ENCODE data around the gene FDXACB1. TPM values are rescaled to one million over a fixed set of nuclear protein-coding genes. Genes with fewer than 3 reads are reported as not detected.

Gene FDXACB1
- total RNA-seq, 4 donors from 2014 or later, result 1.7 to 7.4 (median 3.3) TPM; not detected in 1

DNA sequence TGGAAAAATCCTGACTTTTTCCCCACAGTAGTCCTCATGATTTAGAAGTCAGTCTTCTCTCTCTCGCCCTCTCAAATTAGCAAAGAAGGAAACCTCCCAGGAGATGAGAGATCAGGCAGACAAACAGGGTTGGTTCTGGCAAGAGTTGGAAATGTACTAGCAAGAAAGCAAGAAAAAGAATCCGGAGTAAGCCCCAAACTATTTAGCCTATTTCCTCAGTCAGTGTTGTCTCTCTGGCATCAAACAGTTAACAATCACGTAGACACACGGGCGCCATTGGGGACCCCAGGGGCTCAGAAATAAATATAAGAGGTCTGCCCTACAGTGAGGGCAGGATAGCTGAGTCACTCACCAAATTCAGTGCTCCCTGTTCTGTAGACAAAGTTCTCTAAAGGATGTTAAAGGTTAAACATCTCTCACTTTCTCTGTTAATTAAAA lies 44.4 kb upstream of the FDXACB1 start:
- H3K9me3 ChIP-seq, result no peaks in the 10 kb centered on the region
- TF ChIP-seq, protein P1, sequence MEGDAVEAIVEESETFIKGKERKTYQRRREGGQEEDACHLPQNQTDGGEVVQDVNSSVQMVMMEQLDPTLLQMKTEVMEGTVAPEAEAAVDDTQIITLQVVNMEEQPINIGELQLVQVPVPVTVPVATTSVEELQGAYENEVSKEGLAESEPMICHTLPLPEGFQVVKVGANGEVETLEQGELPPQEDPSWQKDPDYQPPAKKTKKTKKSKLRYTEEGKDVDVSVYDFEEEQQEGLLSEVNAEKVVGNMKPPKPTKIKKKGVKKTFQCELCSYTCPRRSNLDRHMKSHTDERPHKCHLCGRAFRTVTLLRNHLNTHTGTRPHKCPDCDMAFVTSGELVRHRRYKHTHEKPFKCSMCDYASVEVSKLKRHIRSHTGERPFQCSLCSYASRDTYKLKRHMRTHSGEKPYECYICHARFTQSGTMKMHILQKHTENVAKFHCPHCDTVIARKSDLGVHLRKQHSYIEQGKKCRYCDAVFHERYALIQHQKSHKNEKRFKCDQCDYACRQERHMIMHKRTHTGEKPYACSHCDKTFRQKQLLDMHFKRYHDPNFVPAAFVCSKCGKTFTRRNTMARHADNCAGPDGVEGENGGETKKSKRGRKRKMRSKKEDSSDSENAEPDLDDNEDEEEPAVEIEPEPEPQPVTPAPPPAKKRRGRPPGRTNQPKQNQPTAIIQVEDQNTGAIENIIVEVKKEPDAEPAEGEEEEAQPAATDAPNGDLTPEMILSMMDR (IDR thresholded peaks at IDR 0.05), result no peak
- no peak for TF ChIP-seq POLR2A (IDR thresholded peaks at IDR 0.05)
- intact Hi-C loops (cut with DNase I; ENCODE audit: low total_unique reads), result no loop called here
- H3K36me3 ChIP-seq, result no peaks in the 10 kb centered on the region
- peaks cover 0 to 4% of the 10 kb centered on the region in 2 donors for H3K4me1 ChIP-seq
- H3K27me3 ChIP-seq, result no peaks in the 10 kb centered on the region
- no peak for DNase-seq
- H3K4me3 ChIP-seq, result no peak overlapping the region
- peak overlapping the region; percentile 87 to 94 for H3K27ac ChIP-seq

DNA sequence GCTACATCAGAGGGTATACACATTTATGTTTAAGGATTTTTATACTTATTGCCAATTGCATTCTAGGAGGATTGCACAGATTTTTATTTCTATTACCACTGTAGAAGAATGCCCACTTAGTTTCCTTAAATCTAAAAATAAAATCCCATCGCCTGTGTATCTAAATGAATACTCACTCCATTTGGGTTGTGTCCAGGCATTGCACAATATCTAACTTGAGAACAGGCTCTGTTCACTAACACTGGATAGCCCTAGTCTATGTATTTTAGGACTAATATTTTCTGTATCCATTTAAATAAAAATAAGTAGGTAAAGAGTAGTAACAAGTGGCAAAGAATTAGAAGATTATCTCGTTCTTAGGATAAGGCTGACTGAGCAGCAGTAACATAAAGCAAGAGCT lies 43.8 kb upstream of the FDXACB1 start:
- no peak overlapping the region for H3K4me3 ChIP-seq
- peak overlapping the region; percentile 87 to 94 for H3K27ac ChIP-seq
- peaks cover 0 to 4% of the 10 kb centered on the region in 2 donors for H3K4me1 ChIP-seq
- H3K36me3 ChIP-seq, result no peaks in the 10 kb centered on the region
- intact Hi-C loops (cut with DNase I; ENCODE audit: low total_unique reads), result no loop called here
- no peaks in the 10 kb centered on the region for H3K9me3 ChIP-seq
- TF ChIP-seq POLR2A (IDR thresholded peaks at IDR 0.05), result no peak
- TF ChIP-seq, protein P1 (IDR thresholded peaks at IDR 0.05), result no peak
- H3K27me3 ChIP-seq, result no peaks in the 10 kb centered on the region
- DNase-seq, result peak in 1 of 2 donors; percentile 91

DNA sequence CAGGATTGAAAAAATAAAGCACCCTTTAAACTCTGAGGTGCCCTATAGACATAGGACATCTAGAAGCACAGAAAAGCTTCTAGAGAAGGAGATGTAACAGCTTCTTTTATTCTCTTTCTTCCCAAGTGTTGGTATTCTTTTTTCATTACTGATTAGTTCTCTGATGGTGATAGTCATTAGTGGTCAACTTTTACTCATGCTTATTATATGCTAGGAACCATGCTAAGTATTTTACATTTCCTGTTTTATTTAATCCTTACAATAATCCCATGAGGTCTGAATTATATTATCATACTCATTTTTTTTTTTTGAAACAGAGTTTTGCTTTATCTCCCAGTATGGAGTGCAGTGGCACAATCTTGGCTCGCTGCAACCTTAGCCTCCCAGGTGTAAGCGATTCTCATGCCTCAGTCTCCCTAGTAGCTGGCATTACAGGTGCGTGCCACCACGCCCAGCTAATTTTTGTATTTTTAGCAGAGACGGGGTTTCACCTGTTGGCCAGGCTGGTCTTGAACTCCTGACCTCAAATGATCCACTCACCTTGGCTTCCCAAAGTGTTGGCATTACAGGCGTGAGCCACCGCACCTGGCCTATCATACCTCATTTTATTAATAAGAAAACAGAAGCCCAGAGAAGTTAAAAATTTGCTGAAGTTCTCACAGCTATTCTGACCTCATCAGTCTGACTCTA lies 42.7 kb upstream of the FDXACB1 start:
- no peak for TF ChIP-seq POLR2A (IDR thresholded peaks at IDR 0.05)
- TF ChIP-seq, protein P1 (IDR thresholded peaks at IDR 0.05), result no peak
- H3K36me3 ChIP-seq, result no peaks in the 10 kb centered on the region
- DNase-seq, result no peak
- intact Hi-C loops (cut with DNase I; ENCODE audit: low total_unique reads), result no loop called here
- no peak overlapping the region for H3K4me3 ChIP-seq
- H3K27ac ChIP-seq, result peak overlapping the region; percentile 34 to 94
- H3K27me3 ChIP-seq, result no peaks in the 10 kb centered on the region
- H3K4me1 ChIP-seq, result no peaks in the 10 kb centered on the region
- no peaks in the 10 kb centered on the region for H3K9me3 ChIP-seq

GRCh38 chr11:111920908-111921307 lies 41.9 kb upstream of the FDXACB1 start:
- H3K9me3 ChIP-seq, result no peaks in the 10 kb centered on the region
- TF ChIP-seq, protein P1 (IDR thresholded peaks at IDR 0.05), result no peak
- no peak for TF ChIP-seq POLR2A (IDR thresholded peaks at IDR 0.05)
- DNase-seq, result no peak
- intact Hi-C loops (cut with DNase I; ENCODE audit: low total_unique reads), result no loop called here
- no peak overlapping the region for H3K27ac ChIP-seq
- H3K4me1 ChIP-seq, result no peaks in the 10 kb centered on the region
- H3K4me3 ChIP-seq, result no peak overlapping the region
- H3K36me3 ChIP-seq, result no peaks in the 10 kb centered on the region
- no peaks in the 10 kb centered on the region for H3K27me3 ChIP-seq

DNA sequence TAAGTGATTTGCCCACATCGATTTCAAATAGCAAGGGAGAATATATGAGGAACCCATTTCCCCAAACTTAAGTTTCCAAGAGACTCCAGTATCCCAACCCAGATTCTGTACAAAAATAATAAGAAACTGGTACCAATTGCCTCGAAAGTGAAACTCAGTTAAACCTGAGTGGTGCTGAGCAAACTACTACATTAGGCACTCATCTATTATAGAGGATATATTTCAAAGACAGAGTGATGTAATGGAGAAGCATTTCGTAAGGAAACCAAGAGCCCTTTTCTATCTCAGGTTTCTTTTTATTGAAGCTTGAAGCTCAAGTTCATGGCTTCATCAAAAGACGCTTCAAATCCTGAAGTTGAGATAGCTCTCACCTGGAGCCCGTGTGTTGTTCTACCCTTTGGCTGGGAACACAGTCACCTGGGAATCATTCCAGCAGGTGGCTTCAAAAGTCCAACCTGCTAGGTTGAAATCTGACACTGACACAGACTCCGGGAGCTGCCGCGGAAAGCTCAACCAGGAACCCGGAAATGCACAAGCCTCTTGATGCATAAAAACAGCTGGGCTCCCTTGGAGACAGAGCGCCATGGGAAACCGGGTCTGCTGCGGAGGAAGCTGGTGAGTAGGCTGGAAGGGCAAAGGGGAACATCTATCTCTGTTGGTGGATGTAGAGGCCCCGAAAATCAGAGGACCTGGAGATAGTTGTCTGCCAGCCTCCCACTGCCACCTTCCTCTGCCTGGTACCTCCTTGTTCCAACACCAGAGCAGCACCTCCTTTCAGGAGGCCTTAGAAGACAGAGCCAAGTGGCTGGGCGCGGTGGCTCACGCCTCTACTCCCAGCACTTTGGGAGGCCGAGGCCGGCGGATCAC lies 39.7 kb upstream of the FDXACB1 start, which contains the start of gene C11orf52:
TSS of gene C11orf52 (plus strand) at position 524 of the 867 bp plus-strand sequence. CDS start at position 584, 60 bp downstream.
- H3K4me3 ChIP-seq, result no peak within 1 kb of the TSS
- no peak for DNase-seq
- intact Hi-C loops (cut with DNase I; ENCODE audit: low total_unique reads), result no loop called here
- no peaks in the 10 kb centered on the region for H3K36me3 ChIP-seq
- H3K4me1 ChIP-seq, result no peaks in the 10 kb centered on the region
- H3K9me3 ChIP-seq, result no peaks in the 10 kb centered on the region
- H3K27me3 ChIP-seq, result no peaks in the 10 kb centered on the region
- TF ChIP-seq POLR2A (IDR thresholded peaks at IDR 0.05), result no peak
- TF ChIP-seq, protein P1 (IDR thresholded peaks at IDR 0.05), result no peak
- H3K27ac ChIP-seq, result peak within 1 kb of the TSS in 1 of 2 donors; percentile 42

All from uterus (tissue), 4 donors.